HL-60/S4 treated with retinoic acid at 250 ng/mL for 4 days and 3 days (cell line): ENCODE results near the gene TENT5C.

Experiments used
- in situ Hi-C: fragments of 300-500 bp; cut with MboI; formaldehyde crosslinking; loops from 2 replicates; pipeline ENCODE4 v1.7.0; 2022; ENCODE audit warnings: low sequenced_read_pairs

Gene TENT5C

GRCh38 chr1:117653195-117653594 is 47.3 kb downstream of the TENT5C start:
- in situ Hi-C loops = loop anchor here (10.0 kb wide), 1 partner anchor 108 kb away; no protein-coding TSS in a partner anchor

DNA sequence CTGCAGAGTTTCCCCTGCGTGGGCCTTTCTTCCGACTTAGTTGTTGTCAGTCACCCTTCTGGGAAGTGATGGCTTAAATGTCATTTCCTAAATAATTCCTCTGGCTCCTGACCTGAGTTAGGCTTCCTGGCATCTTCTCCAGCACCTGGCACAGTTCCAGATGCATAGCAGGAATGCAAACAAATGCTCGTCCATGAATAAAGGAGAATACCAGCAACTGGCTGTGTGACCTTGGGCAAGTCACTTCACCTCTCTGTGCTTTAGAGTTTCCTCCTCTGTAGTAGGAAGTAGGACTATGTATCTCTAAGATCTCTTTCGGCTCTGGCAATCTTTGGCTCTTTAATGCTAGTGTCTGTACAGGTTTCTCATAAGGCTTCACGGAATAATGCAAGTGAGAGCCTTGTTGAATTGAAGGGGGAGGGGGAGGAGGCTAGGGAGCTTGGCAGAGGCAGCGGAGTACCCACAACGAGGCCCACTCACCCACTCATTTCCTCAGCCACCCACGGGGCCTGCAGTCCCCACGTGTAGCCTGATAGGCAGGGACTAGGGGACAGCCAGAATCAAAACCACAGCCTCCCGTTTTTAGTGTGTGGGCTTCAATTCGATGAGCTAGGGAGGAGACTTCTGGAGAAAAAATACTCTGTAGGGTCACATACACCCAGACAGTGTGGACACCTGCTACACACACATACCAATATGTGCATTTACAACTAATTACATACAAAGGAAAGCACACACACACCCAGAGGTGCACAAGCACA is 48.1 kb downstream of the TENT5C start:
- in situ Hi-C loops = loop anchor here (10.0 kb wide), 1 partner anchor 109 kb away; no protein-coding TSS in a partner anchor

- in situ Hi-C loops = loop anchor here (10.0 kb wide), 1 partner anchor 110 kb away; no protein-coding TSS in a partner anchor
Observed at GRCh38 chr1:117654493-117655219, 48.8 kb downstream of the TENT5C start.

GRCh38 chr1:117655220-117655577 is 49.4 kb downstream of the TENT5C start:
- in situ Hi-C loops = loop anchor here (10.0 kb wide), 1 partner anchor 110 kb away; no protein-coding TSS in a partner anchor

GRCh38 chr1:117656202-117656641 is 50.4 kb downstream of the TENT5C start:
- in situ Hi-C loops = loop anchor here (10.0 kb wide), 1 partner anchor 111 kb away; no protein-coding TSS in a partner anchor

DNA sequence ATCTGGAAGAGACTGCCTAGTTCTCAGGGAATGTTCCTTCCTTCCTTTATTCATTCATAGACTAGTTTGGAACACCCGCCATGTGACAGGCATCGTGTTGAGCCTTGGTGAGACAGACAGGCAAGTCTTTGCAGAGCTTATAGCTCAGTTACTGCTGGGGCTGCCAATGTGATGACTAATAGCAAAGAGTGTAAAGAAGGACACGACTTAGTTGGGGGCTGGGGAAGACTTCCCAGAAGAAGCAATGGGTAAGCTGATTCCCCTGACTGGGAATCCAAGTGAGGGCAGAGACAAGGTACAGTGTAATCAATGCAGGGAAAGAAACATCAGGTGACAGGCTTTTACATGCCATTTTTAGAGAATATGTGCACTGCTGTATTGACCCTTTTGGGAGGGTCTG is 51.2 kb downstream of the TENT5C start:
- in situ Hi-C loops = loop anchor here (10.0 kb wide), 1 partner anchor 112 kb away; no protein-coding TSS in a partner anchor

- in situ Hi-C loops = loop anchor here (10.0 kb wide), 1 partner anchor 113 kb away; no protein-coding TSS in a partner anchor
Observed at GRCh38 chr1:117657949-117658660, 52.3 kb downstream of the TENT5C start.

GRCh38 chr1:117658676-117659075 is 52.8 kb downstream of the TENT5C start:
- in situ Hi-C loops = loop anchor here (10.0 kb wide), 1 partner anchor 114 kb away; no protein-coding TSS in a partner anchor

GRCh38 chr1:117659550-117660270 is 53.9 kb downstream of the TENT5C start:
- in situ Hi-C loops = loop anchor here (10.0 kb wide), 1 partner anchor 115 kb away; no protein-coding TSS in a partner anchor

- in situ Hi-C loops = no loop called here
Observed at GRCh38 chr1:117660271-117660965, 54.6 kb downstream of the TENT5C start.

DNA sequence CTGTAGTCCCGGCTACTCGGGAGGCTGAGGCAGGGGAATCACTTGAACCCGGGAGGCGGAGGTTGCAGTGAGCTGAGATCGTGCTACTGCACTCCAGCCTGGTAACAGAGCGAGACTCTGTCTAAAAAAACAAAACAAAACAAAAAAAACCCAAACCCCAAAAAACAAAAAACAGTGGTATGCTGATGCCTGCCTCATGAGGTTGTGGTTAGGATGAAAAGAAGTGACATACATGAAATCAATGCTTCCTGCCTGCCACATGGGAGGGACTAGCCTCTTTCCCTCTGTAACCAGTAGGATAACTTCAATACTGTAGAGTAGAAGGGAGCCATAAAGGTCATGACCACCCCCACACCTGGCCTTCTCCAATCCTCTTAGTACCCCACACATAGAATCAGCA is 55.2 kb downstream of the TENT5C start:
- in situ Hi-C loops = no loop called here

DNA sequence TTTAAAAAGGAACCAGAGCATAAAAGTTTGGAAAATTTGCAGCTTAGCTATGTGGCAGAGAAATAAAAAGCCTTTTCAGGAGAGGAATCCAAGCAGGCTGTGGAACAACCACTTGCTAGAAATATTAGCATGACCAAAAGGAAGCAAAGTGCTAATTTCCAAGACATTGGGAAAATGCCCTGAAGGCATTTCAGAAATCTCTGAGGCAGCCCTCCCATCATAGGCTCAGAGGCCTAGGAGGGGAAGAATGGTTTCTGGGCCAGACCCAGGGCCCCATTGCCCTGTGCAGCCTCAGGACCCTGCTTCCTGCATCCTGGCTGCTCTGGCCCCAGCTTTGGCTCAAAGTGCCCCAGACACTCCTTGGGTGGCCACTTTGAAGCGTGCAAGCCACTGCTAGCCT is 56.8 kb downstream of the TENT5C start:
- in situ Hi-C loops = no loop called here

GRCh38 chr1:117663156-117663902 is 57.5 kb downstream of the TENT5C start:
- in situ Hi-C loops = no loop called here

DNA sequence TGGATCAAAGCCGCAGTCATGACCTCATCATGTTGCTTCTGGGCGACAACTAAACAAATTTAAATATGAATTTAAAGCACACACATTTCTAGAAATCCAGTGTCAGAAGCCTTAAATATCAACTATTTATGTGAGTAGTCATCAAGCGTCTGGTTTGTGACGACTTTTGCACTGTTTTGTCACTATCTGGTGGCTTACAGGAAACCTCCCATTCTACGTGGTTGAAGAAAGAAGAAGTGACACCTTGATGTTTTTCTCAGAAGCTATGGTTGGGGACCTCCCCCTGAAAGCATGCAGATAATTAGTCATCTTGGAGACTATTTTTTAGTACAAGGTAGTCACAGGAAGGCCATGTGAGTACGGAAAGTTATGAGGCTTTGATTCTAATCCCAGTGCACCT is 58.5 kb downstream of the TENT5C start:
- in situ Hi-C loops = no loop called here

GRCh38 chr1:117665556-117666270 is 59.9 kb downstream of the TENT5C start:
- in situ Hi-C loops = no loop called here

- in situ Hi-C loops = no loop called here
Observed at GRCh38 chr1:117669572-117669971, 63.7 kb downstream of the TENT5C start.

DNA sequence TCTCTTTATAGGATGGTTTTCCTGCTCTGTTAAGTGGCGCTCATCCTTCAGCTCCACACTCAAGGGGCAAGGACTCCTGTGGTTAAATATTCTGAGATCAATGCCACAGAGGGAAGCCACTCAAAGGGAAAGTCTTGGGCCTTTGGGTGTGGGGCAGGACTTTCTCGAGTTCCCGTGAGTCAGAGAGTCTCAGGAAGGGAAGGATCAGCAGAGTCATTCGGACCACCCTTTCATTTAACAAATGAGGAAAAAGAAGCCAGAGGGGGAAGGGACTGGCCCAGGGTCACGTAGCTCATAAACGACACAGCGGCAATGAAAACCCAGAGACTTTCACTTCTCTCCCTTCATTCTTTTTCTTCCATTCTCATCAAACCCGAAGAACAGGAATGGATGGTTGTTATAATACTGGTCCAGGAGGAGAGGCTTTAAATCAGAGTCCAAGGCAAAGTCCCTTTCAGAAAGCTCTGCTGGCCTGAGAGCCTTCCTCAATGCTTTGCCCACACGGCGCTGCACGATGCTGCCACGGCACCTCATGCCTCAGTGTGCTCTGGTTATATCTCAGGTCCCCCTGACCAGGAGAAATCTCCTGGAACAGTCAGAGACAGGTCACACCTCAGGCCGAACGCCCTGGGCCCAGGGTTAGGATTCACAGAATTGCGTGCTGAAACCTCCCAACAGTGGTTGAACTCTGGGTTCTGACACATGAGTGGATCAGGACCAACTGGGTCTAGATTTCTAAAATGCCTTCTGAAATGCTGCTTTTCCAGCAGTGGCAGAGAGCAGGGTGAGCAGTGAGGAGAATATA is 65.3 kb downstream of the TENT5C start:
- in situ Hi-C loops = no loop called here
